ENCODE measurements around the gene C7.

- TF ChIP-seq CTCF (conservative IDR thresholded peaks at IDR 0.05; ENCODE audit: low read depth in 2 of 2) = no peak
- TF ChIP-seq REST (IDR thresholded peaks at IDR 0.05; ENCODE audit: unreplicated experiment) = no peak
- TF ChIP-seq EZH2 (IDR thresholded peaks at IDR 0.05; ENCODE audit: low read depth, unreplicated experiment) = no peak
- no peak for TF ChIP-seq JUNB (IDR thresholded peaks at IDR 0.05; ENCODE audit: unreplicated experiment)
- no peak for TF ChIP-seq POLR2AphosphoS5 (IDR thresholded peaks at IDR 0.05; ENCODE audit: low read depth)
- no peak for TF ChIP-seq EZH2phosphoT487 (IDR thresholded peaks at IDR 0.05; ENCODE audit: unreplicated experiment)
- no peak for TF ChIP-seq STAT1 (IDR thresholded peaks at IDR 0.05; ENCODE audit: unreplicated experiment)
- no peak for TF ChIP-seq CREB1 (CRISPR knock-in tag; IDR thresholded peaks at IDR 0.05; ENCODE audit: low read depth)
- TF ChIP-seq NANOG (IDR thresholded peaks at IDR 0.05; ENCODE audit: borderline replicate concordance) = no peak
- TF ChIP-seq ETS1 (IDR thresholded peaks at IDR 0.05) = no peak
Observed at GRCh38 chr5:40916226-40916625, 6.9 kb downstream of the C7 start.

All from GM23338 (cell line).